HG03045 (cell line): ENCODE data around the gene ZCWPW1.
"Not testable (repeated sequence)": the region's sequence is repeated elsewhere in the genome, so short reads cannot be mapped to it uniquely, and the experiment has no call there.

Experiments
- ATAC-seq: cut with Tn5 transposase; IDR thresholded peaks from one replicate; pipeline ENCODE4 v1.9.1; 2021; ENCODE audit warnings: mild to moderate bottlenecking, moderate library complexity; ENCODE audit not compliant: unreplicated experiment

ZCWPW1 gene

DNA sequence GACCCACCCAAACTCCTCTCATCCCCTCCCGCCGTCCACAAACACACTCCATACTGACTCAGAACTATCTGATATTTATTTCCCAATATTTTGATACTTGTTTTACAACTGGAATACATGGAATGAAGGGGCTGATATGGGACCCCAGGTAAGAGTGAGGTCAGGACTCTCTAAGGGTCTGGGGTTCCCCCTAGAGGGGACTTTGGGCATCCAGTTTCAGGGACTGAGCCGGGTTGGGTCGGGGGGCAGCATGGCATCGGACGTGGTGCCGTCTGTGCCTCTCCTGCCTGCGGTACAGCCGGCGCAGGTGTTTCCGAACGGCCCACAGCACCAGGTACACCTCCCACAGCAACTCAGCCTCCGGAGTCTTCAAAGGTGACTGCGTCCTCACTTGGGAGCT lies 28.1 kb upstream of the ZCWPW1 start:
- no peak for ATAC-seq

DNA sequence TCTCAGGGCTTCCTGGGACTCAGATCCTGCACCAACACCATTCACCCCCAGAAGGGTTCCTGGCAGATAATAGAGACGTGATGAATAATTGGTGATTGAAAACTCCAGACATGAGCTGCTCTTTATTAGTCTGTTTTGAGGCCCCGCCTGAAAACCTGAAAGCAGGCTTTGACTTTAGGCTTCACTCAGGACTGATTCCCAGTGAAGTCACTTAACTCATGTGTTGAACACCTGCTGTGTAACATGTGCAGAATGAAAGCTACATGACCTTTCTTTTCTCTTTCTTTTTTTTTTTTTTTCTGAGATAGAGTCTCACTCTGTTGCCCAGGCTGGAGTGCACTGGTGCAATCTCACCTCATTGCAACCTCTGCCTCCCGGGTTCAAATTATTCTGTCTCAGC lies 26.7 kb upstream of the ZCWPW1 start:
- no peak for ATAC-seq

DNA sequence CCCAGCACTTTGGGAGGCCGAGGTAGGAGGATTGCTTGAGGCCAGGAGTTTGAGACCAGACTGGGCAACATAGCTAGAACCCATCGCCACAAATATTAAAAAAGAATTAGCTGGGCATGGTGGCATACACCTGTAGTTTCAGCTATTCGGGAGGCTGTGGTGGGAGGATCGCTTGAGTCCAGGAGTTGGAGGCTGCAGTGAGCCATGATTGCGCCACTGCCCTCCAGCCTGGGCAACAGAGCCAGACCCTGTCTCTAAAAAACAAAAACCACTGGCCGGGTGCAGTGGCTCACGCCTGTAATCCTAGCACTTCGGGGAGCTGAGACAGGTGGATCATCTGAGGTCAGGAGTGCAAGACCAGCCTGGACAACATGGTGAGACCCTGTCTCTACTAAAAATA lies 25.4 kb upstream of the ZCWPW1 start:
- not testable (repeated sequence) for ATAC-seq

DNA sequence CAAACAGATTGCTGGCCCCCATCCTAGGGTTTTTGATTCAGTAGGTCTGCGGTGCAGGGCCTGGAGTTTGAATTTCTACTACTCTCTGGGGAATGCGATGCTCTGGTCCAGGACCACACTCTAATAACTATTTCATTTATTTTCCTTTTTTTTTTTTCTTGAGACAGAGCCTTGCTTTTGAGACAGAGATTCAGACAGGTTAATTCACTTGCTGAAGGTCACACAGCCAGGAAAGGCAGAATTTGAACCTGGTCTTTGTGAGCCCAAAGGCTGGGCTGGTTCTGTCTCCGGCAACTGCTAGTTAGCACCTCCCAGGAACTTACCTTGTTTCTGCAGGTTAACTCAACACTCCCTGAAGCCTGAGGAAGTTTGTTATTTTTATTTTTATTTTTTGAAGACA lies 24.0 kb upstream of the ZCWPW1 start:
- ATAC-seq = no peak

DNA sequence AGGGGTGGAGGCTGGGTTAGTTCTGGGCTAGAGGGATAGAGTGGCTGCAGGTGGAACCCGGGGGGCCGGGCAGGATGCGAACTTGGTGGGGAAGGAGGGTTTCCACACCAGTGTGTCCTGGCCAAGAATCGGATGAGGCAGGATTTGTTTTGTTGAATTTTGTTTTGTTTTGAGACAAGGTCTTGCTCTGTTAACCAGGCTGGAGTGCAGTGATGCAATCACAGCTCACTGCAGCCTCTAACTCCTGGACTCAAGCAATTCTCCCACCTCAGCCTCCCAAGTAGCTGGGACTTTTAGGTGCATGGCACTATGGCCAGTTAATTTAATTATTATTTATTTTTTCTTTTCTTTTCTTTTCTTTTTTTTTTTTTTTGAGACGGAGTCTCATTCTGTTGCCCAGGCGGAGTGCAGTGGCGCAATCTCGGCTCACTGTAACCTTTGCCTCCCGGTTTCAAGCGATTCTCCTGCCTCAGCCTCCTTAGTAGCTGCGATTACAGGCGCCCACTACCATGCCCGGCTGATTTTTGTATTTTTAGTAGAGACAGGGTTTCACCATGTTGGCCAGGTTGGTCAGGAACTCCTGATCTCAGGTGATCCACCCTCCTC lies 20.8 kb upstream of the ZCWPW1 start:
- ATAC-seq = no peak

DNA sequence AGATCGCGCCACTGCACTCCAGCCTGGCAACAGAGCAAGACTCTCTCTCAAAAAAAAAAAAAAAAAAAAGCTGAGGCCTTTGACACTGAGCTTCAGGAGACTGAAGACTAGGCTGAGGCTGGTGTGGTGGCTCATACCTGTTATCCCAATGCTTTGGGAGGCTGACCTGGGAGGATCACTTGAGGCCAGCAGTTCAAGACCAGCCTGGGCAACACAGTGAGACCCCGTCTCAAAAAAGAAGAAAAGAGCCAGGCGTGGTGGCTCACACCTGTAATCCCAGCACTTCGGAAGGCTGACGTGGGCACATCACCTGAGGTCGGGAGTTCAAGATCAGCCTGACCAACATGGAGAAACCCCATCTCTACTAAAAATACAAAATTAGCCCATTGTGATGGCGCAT lies 18.9 kb upstream of the ZCWPW1 start:
- ATAC-seq = not testable (repeated sequence)

DNA sequence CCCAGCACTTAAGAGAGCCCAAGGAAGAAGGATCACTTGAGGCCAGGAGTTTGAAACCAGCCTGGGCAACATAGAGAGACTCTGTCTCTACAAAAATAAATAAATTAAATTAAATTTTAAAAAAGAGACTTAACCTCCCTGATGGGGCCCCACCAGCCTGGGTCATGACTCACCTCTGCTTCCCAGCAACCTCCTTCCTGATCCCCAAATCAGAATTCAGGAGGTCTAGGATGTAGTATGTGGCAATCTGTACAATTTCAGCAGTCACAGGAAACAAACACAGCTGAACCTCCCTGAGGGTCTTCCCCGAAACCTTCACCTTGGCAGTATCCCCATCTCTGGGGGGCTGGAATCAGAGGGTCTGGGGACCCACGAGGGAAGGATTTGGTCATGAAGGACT lies 17.5 kb upstream of the ZCWPW1 start:
- no peak for ATAC-seq

DNA sequence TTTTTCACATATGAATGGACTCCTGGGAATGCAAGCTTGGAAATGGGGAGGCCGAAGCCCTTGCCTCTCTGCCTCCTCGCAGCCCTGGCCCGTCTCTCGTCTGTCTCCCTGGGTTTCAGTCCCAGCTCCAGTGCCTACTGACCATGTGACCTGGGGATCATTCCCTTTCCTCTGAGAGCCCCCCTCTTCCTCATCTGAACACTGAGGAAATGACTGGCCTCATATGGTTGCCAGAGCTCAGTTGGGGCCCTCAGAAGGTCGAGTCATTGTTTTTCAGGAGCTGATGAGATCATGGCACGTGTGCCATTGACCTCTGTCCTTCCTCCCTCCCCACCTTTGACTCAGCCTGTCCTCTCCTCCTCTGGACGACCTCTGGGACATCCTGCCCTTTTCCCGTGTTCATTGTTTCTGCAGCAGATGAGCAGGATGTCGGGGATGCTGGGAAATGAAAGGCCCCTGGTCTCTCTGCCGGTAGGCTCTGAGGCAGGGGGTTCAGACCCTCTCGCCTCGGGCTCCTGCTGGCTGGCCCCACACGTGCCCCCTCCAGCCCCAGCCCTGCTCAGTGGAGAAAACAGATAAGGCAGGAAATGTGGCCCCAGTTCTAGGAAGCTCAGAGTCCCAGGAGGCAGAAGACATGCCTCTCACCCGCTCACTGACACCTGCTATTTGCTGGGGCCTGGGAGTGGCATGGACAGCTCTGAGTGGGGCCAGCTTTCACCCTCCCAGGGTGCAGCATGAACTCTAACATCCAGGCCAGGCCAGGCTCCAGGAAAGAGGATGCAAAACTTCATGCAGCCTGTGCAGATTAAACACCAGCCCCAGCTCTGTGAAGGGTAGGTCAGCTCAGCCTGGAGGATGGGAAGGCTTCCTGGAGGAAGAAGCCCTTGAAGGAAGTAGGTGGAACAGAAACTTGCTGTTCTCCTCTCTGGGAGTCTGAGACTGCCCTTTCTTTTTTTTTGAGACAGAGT lies 16.1 kb upstream of the ZCWPW1 start:
- no peak for ATAC-seq

DNA sequence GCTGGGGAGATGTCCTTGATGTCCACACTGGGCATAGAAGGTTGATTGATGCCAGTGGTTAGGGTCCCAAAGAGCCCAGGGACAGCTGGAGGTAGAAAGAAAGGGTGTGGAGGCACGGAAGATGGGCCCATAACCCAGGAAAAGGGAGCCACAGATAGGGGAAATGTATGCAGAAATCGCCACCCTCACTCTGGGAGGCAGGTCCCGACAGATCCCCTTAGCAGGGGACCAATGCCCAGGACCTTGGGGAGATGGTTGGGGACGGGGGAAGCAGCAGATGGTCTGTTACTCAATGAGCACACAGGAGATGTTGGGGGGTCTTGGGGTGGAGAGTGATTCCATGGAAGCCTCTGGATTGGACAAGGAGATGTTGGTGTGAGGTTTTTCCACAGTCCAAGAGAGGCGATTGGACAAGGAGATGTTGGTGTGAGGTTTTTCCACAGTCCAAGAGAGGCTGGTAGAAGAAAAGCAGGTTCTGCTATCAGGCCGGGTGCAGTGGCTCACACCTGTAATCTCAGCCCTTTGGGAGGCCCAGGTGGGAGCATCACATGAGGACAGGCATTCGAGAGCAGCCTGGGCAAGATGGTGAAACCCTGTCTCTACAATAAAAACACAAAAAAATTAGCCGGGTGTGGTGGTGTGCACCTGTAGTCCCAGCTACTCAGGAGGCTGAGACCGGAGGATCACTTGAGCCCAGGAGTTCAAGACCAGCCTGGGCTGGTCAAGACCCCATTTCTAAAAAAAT lies 14.8 kb upstream of the ZCWPW1 start:
- ATAC-seq = no peak

DNA sequence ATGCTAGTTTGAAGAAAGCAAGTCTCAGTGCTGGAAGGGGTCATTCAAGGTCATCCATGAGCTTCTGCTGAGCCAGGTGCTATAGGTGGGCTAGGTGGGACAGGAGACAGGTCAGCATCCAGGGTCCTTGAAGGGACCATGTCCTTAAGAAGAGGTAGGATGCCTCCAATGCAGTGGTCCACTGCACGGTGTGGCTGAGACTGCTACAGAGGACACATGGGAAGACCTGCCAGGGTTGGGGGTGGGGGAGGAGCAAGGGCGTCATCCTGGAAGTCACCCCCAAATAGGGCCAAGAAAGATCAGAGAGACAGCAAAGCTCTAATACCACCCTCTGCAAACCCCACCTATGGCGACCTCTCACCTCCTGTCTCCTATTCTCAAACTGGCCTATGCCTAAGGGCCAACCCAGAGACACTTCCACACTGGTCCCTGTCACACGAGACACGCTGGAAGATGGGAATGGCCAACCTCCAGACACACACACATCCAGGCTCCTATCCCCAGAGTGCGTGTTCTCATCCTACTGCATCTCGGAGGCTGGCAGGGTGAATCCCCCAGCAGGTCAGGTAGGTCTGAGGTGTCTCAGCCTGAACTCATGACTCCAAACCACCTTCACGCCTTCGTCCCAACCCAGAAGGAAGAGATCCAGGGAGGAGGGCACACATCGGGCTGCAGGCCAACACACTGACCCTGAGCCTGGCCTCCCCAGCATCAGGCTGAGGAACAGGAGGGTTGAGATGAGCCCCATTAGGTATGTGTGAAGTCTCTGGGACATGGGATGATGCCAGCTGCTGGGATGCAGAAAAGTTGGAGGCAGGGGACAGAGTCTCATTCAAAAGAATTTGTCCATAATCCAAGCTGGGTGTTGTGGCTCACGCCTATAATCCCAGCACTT lies 13.4 kb upstream of the ZCWPW1 start:
- ATAC-seq = no peak

DNA sequence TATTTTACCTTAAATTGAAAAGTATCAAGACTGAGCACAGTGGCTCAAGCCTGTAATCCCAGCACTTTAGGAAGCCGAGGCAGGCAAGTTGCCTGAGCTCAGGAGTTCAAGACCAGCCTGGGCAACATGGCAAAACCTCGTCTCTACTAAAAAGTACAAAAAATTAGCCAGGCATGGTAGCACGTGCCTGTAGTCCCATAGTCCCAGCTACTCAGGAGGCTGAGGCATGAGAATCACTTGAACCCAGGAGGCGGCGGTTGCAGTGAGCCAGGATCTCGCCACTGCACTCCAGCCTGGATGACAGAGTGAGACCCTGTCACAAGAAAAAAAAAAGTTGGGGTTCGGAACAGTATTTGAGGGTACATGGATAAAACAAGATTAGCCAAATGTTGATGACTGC lies 10.7 kb upstream of the ZCWPW1 start:
- ATAC-seq = not testable (repeated sequence)

DNA sequence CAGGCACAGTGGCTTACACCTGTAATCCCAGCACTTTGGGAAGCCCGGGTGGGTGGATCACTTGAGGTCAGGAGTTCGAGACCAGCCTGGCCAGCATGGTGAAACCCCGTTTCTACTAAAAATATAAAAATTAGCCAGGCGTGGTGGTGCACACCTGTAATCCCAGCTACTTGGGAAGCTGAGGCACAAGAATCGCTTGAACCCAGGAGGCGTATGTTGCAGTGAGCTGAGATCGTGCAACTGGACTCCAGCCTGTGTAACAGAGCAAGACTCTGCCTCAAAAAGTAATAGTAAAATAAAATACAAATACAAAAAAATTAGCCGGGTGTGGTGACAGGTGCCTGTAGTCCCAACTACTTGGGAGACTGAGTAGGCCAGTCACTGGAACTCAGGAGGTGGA lies 10.2 kb upstream of the ZCWPW1 start:
- not testable (repeated sequence) for ATAC-seq

DNA sequence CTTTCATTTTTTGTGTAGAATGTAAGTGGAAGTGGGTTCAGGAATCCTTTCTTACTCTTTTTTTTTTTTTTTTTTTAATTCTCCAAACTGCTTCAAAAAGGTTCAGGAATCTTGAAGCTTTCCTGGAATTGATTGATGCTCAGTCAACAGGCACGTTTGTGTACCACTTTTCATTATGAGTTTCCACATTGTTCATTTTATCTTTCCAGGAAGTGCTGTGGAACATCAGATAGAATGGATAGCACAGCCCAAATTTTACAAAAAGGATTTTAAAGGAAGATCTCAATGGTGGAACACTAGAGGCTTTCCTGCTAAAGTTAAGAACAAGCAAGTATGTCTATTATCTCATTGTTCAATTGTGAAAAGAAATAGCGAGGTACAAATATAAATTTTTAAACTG lies 9.7 kb upstream of the ZCWPW1 start:
- no peak for ATAC-seq

DNA sequence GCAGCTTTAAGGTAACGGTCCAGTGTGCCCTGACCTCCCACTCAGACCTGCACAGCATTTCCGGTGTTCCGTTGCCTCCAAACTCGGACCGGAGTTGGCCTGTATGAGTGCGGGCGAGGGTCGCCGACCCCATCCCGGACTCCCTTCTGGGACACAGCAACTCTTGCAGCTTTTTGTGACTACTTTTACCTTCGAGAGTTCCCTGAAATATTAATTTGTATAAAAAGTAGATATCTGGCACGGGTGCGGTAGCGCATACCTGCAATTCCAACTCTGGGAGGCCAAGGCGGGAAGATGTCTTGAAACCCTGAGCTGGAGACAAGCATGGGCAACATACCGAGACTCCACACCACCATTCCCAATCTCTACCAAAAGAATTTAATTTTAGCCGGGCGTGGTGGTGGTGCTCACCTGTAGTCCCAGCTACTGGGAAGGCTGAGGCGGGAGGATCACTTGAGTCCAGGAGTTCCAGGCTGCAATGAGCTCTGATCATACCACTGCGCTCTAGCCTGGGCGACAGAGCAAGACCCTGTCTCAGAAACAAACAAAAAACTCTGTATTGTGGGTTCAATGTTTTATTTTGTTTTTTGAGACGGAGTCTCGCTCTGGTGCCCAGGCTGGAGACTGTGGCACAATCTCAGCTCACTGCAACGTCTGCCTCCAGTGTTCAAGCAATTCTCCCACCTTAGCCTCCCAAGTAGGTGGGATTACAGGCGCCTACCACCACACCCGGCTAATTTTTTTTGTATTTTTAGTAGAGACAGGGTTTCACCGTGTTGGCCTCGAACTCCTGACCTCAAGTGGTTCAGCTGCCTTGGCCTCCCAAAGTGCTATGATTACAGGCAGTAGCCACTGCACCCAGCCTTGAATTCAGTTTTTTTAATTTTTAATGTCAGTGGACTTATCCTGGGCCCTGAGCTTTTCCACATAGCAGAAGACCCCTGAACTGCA lies 8.9 kb upstream of the ZCWPW1 start:
- no peak for ATAC-seq

DNA sequence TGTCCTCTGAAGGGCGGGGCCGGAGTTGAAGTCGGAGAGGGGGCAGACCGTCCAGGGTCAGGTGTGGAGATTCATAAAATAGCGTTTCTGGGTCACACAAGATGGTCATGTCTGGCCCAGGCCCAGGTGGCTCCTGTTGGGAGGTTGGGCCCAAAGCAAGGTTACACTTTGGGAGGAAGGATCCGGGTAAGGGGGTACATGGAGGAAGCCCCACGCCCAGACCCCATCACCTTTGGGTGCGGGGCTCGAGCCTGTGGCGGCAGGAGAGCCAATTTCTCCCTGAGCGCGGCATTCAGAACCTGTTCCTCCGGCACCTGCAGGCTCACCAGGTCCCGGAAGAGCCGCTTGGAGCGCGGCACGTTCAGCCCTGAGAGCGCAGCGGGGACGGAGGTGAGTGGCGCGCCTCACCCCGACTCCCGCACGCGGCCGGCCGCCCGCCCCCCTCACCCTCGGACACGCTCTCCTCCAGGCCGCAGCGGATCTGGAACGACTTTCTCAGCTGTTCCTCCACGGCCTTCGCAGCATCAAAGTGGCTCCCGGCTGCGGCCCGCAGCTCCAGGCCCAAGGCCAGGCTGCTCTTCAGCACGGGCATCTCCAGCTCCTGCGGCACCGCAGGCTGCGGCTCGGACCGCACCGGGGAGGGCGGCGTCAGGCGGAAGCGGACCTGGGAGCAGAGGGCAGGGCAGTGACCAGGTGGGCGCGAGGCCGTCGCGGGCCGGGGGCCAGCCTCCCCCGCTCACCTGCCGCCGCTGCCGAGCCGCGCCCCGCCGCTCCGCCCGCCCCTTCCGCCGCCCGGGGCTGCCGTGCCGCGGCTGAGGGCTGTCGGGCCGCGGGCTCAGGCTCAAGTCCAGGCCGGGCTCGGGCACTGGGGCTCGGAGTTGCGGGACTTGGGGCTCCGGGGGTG lies 7.2 kb upstream of the ZCWPW1 start:
- peak; percentile 23 for ATAC-seq

DNA sequence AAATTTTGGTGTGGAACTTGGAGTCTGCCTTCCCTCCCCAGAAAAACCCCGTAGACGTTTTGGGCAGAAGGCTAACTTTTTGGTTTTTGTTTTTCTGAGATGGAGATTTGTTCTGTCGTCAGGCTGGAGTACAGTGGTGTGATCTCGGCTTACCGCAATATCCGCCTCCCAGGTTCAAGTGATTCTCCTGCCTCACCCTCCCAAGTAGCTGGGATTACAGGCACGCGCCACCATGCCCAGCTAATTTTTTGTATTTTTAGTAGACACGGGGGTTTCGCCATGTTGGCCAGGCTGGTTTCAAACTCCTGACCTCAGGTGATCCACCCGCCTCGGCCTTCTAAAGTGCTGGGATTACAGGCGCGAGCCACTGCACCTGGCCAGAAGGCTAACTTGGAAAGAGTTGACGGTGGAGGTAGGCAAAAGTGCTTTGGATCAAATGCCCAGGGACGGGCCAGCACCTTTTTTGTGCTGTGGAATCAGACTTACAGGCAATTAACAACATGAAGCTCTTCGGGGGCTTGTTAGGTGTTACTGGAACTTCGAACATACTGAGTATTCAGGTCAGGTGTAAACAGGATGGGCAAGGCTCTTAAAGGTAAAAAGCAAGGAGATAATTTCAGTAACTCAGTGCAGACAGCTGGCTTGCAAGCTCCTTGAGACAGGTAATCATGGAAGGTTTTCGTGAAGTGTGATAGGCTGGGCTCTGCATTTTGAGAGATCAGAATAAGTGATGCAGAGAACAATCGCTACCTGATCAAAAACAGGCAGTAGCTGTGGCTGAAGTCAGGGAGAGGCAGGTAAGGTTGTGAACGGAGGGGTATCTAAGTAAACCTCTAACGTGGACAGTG lies 6.0 kb upstream of the ZCWPW1 start:
- no peak for ATAC-seq

DNA sequence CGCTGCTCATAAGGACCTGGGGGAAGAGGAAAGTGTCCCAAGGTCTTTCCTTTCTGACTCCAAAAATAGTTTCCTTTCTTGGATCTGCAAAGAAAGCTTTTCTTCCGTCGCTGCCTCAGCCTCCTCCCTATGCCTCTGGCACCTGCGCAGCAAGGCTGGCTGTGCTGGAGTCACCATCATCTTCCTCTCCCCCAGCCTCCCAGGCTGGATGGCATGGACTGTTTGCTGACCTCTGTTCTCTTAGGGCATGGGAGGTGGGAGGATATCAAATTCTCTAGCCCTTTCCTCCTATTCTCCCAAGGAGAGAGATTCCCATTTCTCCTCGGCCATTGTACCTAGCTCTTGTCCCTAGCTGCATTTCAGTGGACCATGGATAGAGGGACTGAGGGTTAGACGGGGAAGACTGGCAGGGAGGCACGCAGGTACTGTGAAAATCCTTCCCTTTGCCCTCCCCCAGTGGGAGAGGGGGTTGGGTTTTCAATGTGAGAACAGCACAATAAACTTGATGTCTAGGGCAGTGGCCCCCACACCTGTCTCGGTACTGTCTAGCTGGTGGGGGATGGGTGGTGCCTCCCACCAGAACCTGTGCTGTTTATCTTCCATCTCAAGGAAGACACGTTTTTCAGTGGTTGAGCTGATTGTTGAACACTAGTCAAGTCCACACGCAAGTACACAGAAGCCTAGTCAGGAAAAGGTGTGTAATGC lies 5.2 kb upstream of the ZCWPW1 start:
- ATAC-seq = no peak
